Right lobe of liver (tissue), 4 donors: ENCODE results near the gene BCL11B.

Experiments
- POLR2A ChIP-seq: fragments of 450-650 bp; IDR thresholded peaks from one replicate; pipeline ENCODE4 v1.6.1; 2017; ENCODE audit warnings: antibody characterized with exemption, mild to moderate bottlenecking
- TF ChIP-seq, protein P1 (sequence below), 4 donors: fragments of 200-600 bp in 3 of 4; fragments of 450-650 bp in 1 of 4; IDR thresholded peaks; one replicate each; pipeline versions ENCODE4 v1.5.1 to v1.8.0; 2016 to 2022; ENCODE audit warnings: antibody characterized with exemption in 4 of 4, mild to moderate bottlenecking in 2 of 4
- donor health status: DM: no; HTN: no; CAD: no.
- donor health status: DM: no; HTN: no; CAD: no.
- donor health status: DM: no; HTN: yes; CAD: no.

DNA sequence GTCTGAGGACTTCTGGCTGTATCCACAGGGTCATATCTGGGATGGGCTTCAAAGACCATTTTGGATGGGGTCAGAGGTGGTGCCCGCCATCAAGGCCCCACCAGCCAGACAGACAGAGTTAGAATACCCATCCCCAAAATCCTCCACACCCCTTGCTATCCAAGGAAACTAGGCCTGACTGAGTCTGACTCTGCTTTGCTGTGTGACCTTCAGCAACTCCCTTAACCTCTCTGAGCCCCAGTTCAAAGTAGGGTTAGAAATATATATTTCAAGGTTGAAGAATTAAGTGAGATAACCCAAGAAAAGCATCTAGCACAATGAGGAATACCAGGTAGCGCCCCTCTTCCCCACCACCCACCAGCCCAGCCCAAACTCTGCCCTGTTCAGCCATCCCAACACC is 20.3 kb downstream of the BCL11B start:
- TF ChIP-seq, protein P1, sequence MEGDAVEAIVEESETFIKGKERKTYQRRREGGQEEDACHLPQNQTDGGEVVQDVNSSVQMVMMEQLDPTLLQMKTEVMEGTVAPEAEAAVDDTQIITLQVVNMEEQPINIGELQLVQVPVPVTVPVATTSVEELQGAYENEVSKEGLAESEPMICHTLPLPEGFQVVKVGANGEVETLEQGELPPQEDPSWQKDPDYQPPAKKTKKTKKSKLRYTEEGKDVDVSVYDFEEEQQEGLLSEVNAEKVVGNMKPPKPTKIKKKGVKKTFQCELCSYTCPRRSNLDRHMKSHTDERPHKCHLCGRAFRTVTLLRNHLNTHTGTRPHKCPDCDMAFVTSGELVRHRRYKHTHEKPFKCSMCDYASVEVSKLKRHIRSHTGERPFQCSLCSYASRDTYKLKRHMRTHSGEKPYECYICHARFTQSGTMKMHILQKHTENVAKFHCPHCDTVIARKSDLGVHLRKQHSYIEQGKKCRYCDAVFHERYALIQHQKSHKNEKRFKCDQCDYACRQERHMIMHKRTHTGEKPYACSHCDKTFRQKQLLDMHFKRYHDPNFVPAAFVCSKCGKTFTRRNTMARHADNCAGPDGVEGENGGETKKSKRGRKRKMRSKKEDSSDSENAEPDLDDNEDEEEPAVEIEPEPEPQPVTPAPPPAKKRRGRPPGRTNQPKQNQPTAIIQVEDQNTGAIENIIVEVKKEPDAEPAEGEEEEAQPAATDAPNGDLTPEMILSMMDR (IDR thresholded peaks at IDR 0.05): no peak
- TF ChIP-seq POLR2A: no peak
